IPS-NIHi11 (cell line): ENCODE results near the gene FKBP10.
"Not testable (repeated sequence)": the region's sequence is repeated elsewhere in the genome, so short reads cannot be mapped to it uniquely, and the experiment has no call there.

ENCODE experiments used
- DNase-seq: peaks from one replicate; pipeline ENCODE4 v3.0.0; 2012; ENCODE audit warnings: mixed read lengths, low spot score

The FKBP10 gene

GRCh38 chr17:41812381-41813151 lies at the start of gene FKBP10:
TSS of gene FKBP10 (plus strand) at chr17:41813004. CDS start at chr17:41813035, 31 bp downstream.
- DNase-seq: peak; percentile 92

- DNase-seq: peak; percentile 3
These were observed 49.5 kb upstream of the FKBP10 start for GRCh38 chr17:41763327-41763726.

GRCh38 chr17:41766135-41766534 lies 46.7 kb upstream of the FKBP10 start:
- DNase-seq: no peak

- no peak for DNase-seq
These were observed 45.3 kb upstream of the FKBP10 start for GRCh38 chr17:41767324-41768042.

- DNase-seq: no peak
These were observed 44.0 kb upstream of the FKBP10 start for GRCh38 chr17:41768682-41769288.

GRCh38 chr17:41769346-41769862 lies 43.4 kb upstream of the FKBP10 start:
- no peak for DNase-seq

GRCh38 chr17:41769985-41770384 lies 42.8 kb upstream of the FKBP10 start:
- DNase-seq: no peak

- DNase-seq: peak; percentile 34
These were observed 41.2 kb upstream of the FKBP10 start for GRCh38 chr17:41771389-41772206.

GRCh38 chr17:41772218-41772585 lies 40.6 kb upstream of the FKBP10 start:
- peak; percentile 77 for DNase-seq

- peak; percentile 3 for DNase-seq
These were observed 40.1 kb upstream of the FKBP10 start for GRCh38 chr17:41772586-41773189.

- DNase-seq: peak; percentile 67
These were observed 39.6 kb upstream of the FKBP10 start for GRCh38 chr17:41773190-41773588.

- peak; percentile 15 for DNase-seq
These were observed 39.0 kb upstream of the FKBP10 start for GRCh38 chr17:41773731-41774193.

- peak; percentile 68 for DNase-seq
These were observed 37.2 kb upstream of the FKBP10 start for GRCh38 chr17:41775394-41776226.

GRCh38 chr17:41776262-41776900 lies 36.4 kb upstream of the FKBP10 start:
- DNase-seq: not testable (repeated sequence)

GRCh38 chr17:41777157-41777573 lies 35.6 kb upstream of the FKBP10 start:
- no peak for DNase-seq

GRCh38 chr17:41777574-41778188 lies 35.1 kb upstream of the FKBP10 start:
- no peak for DNase-seq

- no peak for DNase-seq
These were observed 32.9 kb upstream of the FKBP10 start for GRCh38 chr17:41779954-41780353.

- no peak for DNase-seq
These were observed 31.2 kb upstream of the FKBP10 start for GRCh38 chr17:41781404-41782110.

- DNase-seq: no peak
These were observed 30.7 kb upstream of the FKBP10 start for GRCh38 chr17:41782142-41782541.
